ENCODE data around the gene MOB3C.

- TF ChIP-seq TAF1 (IDR thresholded peaks at IDR 0.05; ENCODE audit: borderline replicate concordance, low read depth, low read length) (no peak), POLR2A (IDR thresholded peaks at IDR 0.05; ENCODE audit: low read depth, low read length) (no peak), POLR2AphosphoS5 (IDR thresholded peaks at IDR 0.05; ENCODE audit: low read depth, low read length) (no peak)
Observed at GRCh38 chr1:46575300-46575699, 41.3 kb downstream of the MOB3C start.
